Medulla oblongata (tissue), 1 donor: Measurements from ENCODE around the gene DTNB.
A peak's percentile ranks its signal among the peaks of the same experiment; 100 is the strongest.

Experiments used
- DNase-seq: peaks from one replicate; pipeline ENCODE4 v3.0.0-alpha.2; 2015; ENCODE audit errors: extremely low spot score

Gene DTNB

GRCh38 chr2:25499157-25499556 is 174.2 kb downstream of the DTNB start:
- DNase-seq: peak; percentile 34

- DNase-seq: peak; percentile 66
These were observed 175.4 kb downstream of the DTNB start for GRCh38 chr2:25497918-25498407.

- peak; percentile 77 for DNase-seq
These were observed 176.0 kb downstream of the DTNB start for GRCh38 chr2:25497229-25497917.

GRCh38 chr2:25494616-25495015 is 178.8 kb downstream of the DTNB start:
- peak; percentile 31 for DNase-seq

- no peak for DNase-seq
These were observed 180.2 kb downstream of the DTNB start for GRCh38 chr2:25493207-25493606.

- DNase-seq: no peak
These were observed 180.7 kb downstream of the DTNB start for GRCh38 chr2:25492726-25493125.

GRCh38 chr2:25491966-25492532 is 181.3 kb downstream of the DTNB start:
- no peak for DNase-seq

GRCh38 chr2:25491003-25491696 is 182.2 kb downstream of the DTNB start:
- no peak for DNase-seq

GRCh38 chr2:25490217-25490616 is 183.2 kb downstream of the DTNB start:
- no peak for DNase-seq

GRCh38 chr2:25489631-25490030 is 183.7 kb downstream of the DTNB start:
- DNase-seq: no peak

GRCh38 chr2:25483607-25484266 is 189.6 kb downstream of the DTNB start:
- DNase-seq: peak; percentile 72

- no peak for DNase-seq
These were observed 191.0 kb downstream of the DTNB start for GRCh38 chr2:25482341-25482740.

- no peak for DNase-seq
These were observed 191.7 kb downstream of the DTNB start for GRCh38 chr2:25481381-25482300.

GRCh38 chr2:25480561-25480960 is 192.8 kb downstream of the DTNB start:
- no peak for DNase-seq

- no peak for DNase-seq
These were observed 193.6 kb downstream of the DTNB start for GRCh38 chr2:25479761-25480160.

- no peak for DNase-seq
These were observed 194.6 kb downstream of the DTNB start for GRCh38 chr2:25478736-25479135.

GRCh38 chr2:25473758-25474340 is 199.5 kb downstream of the DTNB start:
- peak; percentile 31 for DNase-seq

- no peak for DNase-seq
These were observed 200.2 kb downstream of the DTNB start for GRCh38 chr2:25473131-25473530.

- DNase-seq: no peak
These were observed 202.6 kb downstream of the DTNB start for GRCh38 chr2:25470806-25471205.

GRCh38 chr2:25467743-25468142 is 205.6 kb downstream of the DTNB start:
- DNase-seq: no peak

- DNase-seq: no peak
These were observed 211.4 kb downstream of the DTNB start for GRCh38 chr2:25462021-25462420.
